Osteocyte (in vitro differentiated cells): ENCODE data around the gene GRIA4. TPM values are rescaled to one million over a fixed set of nuclear protein-coding genes. Genes with fewer than 3 reads are reported as not detected.
"Not testable (repeated sequence)": the region's sequence is repeated elsewhere in the genome, so short reads cannot be mapped to it uniquely, and the experiment has no call there.

Experiments
- DNase-seq: peaks from one replicate; pipeline ENCODE4 v3.0.0; 2021; ENCODE audit warnings: mixed read lengths; ENCODE audit not compliant: unreplicated experiment; ENCODE audit errors: extremely low spot score
- H3K27ac Mint-ChIP-seq: one replicate; pipeline ENCODE4 v1.8.0; 2021; ENCODE audit warnings: mild to moderate bottlenecking, mixed read lengths; ENCODE audit not compliant: unreplicated experiment
- H3K27me3 Mint-ChIP-seq: one replicate; pipeline ENCODE4 v1.8.0; 2021; ENCODE audit warnings: mixed read lengths; ENCODE audit not compliant: unreplicated experiment
- H3K36me3 Mint-ChIP-seq: one replicate; pipeline ENCODE4 v1.8.0; 2021; ENCODE audit warnings: mixed read lengths; ENCODE audit not compliant: unreplicated experiment
- H3K4me1 Mint-ChIP-seq: one replicate; pipeline ENCODE4 v1.8.0; 2021; ENCODE audit warnings: mixed read lengths; ENCODE audit not compliant: unreplicated experiment
- H3K4me3 Mint-ChIP-seq: one replicate; pipeline ENCODE4 v1.8.0; 2021; ENCODE audit warnings: mild to moderate bottlenecking, moderate library complexity, mixed read lengths; ENCODE audit not compliant: unreplicated experiment
- H3K9me3 Mint-ChIP-seq: one replicate; pipeline ENCODE4 v1.8.0; 2021; ENCODE audit warnings: mixed read lengths; ENCODE audit not compliant: unreplicated experiment
- total RNA-seq: library from RNA; stranded (reverse); gene quantifications from 2 replicates; pipeline ENCODE4 v1.2.1, GENCODE V29; 2021
- TF ChIP-seq, protein P1 (sequence below): fragments of 200-600 bp; sonication (generic); IDR thresholded peaks from 2 replicates; pipeline ENCODE4 v1.5.0; 2021; ENCODE audit warnings: antibody characterized with exemption, mild to moderate bottlenecking, moderate library complexity

Gene GRIA4
- total RNA-seq, 1 donor from 2014 or later, result not detected

DNA sequence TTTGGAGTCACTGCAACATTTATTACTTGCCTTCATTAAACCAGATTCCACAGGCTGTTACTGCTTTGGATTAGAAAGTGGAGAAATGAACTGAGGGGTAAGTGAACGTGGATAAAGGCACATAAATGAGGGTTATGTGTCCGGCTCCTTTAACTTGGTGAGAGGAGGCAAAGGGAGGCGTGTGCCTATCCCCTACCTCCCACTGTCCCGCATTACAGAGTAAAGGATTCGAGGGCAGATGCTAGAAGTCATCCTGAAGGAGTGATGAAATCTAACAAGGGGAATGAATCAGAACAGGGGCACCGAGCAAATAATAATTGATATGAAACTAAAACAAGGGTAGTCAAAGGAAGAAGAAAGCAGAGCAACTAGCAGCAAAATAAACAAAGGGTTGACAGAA lies 147.2 kb downstream of the GRIA4 start:
- TF ChIP-seq, protein P1, sequence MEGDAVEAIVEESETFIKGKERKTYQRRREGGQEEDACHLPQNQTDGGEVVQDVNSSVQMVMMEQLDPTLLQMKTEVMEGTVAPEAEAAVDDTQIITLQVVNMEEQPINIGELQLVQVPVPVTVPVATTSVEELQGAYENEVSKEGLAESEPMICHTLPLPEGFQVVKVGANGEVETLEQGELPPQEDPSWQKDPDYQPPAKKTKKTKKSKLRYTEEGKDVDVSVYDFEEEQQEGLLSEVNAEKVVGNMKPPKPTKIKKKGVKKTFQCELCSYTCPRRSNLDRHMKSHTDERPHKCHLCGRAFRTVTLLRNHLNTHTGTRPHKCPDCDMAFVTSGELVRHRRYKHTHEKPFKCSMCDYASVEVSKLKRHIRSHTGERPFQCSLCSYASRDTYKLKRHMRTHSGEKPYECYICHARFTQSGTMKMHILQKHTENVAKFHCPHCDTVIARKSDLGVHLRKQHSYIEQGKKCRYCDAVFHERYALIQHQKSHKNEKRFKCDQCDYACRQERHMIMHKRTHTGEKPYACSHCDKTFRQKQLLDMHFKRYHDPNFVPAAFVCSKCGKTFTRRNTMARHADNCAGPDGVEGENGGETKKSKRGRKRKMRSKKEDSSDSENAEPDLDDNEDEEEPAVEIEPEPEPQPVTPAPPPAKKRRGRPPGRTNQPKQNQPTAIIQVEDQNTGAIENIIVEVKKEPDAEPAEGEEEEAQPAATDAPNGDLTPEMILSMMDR, result no peak
- no peaks in the 10 kb centered on the region for H3K36me3 Mint-ChIP-seq
- DNase-seq, result no peak
- no peaks in the 10 kb centered on the region for H3K9me3 Mint-ChIP-seq
- H3K4me1 Mint-ChIP-seq, result no peaks in the 10 kb centered on the region
- no peak overlapping the region for H3K4me3 Mint-ChIP-seq
- no peak overlapping the region for H3K27ac Mint-ChIP-seq
- no peaks in the 10 kb centered on the region for H3K27me3 Mint-ChIP-seq

DNA sequence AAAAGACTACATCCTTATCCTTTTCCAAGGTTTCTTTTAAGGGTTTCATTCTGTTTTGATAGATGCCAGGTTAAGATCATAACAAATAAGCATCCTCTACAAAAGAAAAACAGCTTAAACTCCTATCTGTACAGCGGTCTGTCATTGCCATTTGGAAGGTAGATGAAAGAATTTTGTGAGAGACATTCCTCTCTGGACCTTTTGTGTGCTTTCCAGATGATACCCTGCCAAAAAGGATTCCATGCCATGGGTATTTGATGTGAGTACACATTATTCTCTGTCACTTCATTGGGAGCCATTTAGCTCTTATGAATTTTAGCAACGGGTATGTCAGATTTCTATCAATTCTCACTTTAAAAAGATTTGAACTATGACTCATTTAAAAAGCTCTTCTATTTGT lies 153.7 kb downstream of the GRIA4 start:
- no peaks in the 10 kb centered on the region for H3K36me3 Mint-ChIP-seq
- peaks cover 3% of the 10 kb centered on the region for H3K27me3 Mint-ChIP-seq
- no peak overlapping the region for H3K27ac Mint-ChIP-seq
- TF ChIP-seq, protein P1, result no peak
- DNase-seq, result no peak
- H3K4me1 Mint-ChIP-seq, result no peaks in the 10 kb centered on the region
- no peaks in the 10 kb centered on the region for H3K9me3 Mint-ChIP-seq
- H3K4me3 Mint-ChIP-seq, result no peak overlapping the region

DNA sequence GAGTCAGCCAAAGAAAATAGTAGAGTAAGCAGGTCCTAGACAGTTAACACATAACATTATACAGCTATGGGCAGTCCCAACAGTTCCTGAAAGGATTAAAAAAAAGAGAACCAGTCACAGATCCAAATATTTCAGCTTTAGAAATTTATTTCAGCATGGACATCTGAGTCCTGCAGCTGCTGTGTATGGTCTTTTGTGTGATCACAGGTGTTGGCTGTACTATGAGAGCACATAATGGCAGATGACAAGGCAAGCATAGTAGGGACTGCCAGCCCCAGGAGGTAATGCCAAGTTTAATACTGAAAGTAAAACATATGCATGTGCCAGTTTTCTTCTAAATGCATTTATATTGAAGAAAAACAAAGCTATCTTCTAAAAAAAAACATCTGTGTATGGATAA lies 158.1 kb downstream of the GRIA4 start:
- no peak for DNase-seq
- H3K4me3 Mint-ChIP-seq, result no peak overlapping the region
- peaks cover 13% of the 10 kb centered on the region for H3K27me3 Mint-ChIP-seq
- H3K9me3 Mint-ChIP-seq, result no peaks in the 10 kb centered on the region
- H3K4me1 Mint-ChIP-seq, result no peaks in the 10 kb centered on the region
- H3K36me3 Mint-ChIP-seq, result no peaks in the 10 kb centered on the region
- no peak overlapping the region for H3K27ac Mint-ChIP-seq
- TF ChIP-seq, protein P1, result no peak

DNA sequence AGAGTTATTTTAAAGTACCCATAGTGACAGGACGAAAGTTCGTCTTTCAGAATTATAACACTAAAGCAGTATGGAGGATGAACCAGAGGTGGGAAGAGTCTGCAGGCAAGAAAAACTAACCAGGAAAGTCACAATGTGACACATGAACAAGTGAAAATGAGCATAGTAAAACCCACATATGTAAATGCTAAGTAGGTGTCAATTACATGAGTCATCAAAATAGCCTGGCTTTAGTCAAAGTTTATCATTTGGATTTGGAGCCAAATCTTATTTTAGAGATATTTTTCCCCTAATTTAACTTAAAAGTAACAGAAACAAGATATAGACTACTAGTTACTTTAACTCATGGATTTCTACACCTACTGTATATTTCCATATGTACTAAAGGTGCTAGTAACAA lies 159.8 kb downstream of the GRIA4 start:
- H3K4me3 Mint-ChIP-seq, result no peak overlapping the region
- H3K27ac Mint-ChIP-seq, result no peak overlapping the region
- H3K36me3 Mint-ChIP-seq, result no peaks in the 10 kb centered on the region
- no peaks in the 10 kb centered on the region for H3K4me1 Mint-ChIP-seq
- H3K9me3 Mint-ChIP-seq, result no peaks in the 10 kb centered on the region
- DNase-seq, result no peak
- H3K27me3 Mint-ChIP-seq, result peaks cover 13% of the 10 kb centered on the region
- TF ChIP-seq, protein P1, result no peak

DNA sequence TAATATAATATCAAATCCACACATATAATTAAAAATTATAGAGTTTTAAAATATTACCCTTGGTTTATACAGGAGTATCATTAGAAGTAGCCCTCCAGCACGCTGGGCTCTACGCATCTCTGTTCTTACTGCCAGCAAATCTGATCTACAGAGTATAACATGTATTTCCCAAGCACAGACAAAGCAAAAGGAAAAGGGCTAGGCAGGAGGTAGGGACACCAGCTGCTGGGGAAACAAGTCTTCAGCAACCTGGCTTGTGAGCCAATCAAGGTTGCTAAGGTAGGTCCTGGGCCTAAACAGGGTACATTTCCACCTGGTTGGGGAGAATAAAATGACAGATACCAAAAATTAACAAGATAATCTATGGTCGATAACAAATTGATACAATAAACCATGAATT lies 163.6 kb downstream of the GRIA4 start:
- not testable (repeated sequence) for H3K27ac Mint-ChIP-seq, H3K4me1 Mint-ChIP-seq, H3K36me3 Mint-ChIP-seq, H3K4me3 Mint-ChIP-seq, H3K9me3 Mint-ChIP-seq, DNase-seq, H3K27me3 Mint-ChIP-seq

DNA sequence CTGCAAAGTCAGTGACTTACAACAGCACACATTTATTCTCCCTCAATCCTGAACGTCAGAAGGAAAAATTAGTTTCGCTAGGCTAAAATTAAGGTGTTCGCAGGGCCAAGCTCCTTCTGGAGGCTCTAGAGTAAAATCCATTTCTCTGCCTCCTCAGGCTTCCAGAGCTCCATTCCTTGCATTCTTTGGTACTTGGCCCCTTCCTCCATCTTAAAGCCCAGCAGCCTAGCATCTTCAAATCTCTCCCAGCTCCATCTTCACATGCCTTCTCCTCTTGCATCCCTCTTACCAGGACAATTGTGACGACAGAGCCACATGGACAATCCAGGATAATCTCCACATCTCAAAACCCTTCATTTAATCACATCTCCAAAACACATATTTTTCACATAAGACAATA lies 165.0 kb downstream of the GRIA4 start:
- Mint-ChIP-seq H3K4me3 (no peak overlapping the region), H3K9me3 (no peaks in the 10 kb centered on the region), H3K27me3 (peaks cover 10% of the 10 kb centered on the region), H3K36me3 (no peaks in the 10 kb centered on the region), H3K4me1 (no peaks in the 10 kb centered on the region), H3K27ac (no peak overlapping the region)
- TF ChIP-seq, protein P1, result no peak
- no peak for DNase-seq
